ENCODE results near the gene NYAP2. TPM values are rescaled to one million over a fixed set of nuclear protein-coding genes. Genes with fewer than 3 reads are reported as not detected.

NYAP2 gene
- total RNA-seq, 2 donors from 2014 or later = 0.05 to 0.12 TPM

DNA sequence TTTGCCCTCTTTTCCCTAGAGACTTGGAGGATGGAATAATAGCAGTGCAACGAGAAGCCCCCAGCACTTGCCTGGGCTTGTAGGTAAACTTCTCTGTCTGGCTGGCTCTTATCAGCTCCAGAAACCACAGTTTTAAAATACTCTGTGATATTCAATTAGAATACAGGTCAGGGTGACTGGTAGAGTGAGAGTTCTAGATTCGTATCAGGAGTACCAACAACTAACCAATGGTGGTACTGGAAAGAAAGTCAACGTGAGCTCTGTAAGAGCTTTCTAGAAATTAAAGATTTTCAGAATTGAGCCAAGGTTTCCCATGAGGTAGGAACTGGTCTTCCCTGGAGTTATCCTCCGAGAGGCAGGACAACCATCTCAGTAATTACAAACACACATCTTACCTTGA lies 216.9 kb downstream of the NYAP2 start:
- Histone ChIP-seq H3K9ac (ENCODE audit: low read depth in 2 of 2, low read length in 2 of 2) (no peak overlapping the region), H3K9me3 (no peaks in the 10 kb centered on the region), H3K27me3 (no peaks in the 10 kb centered on the region), H3K27ac (no peak overlapping the region), H3K4me3 (no peak overlapping the region), H3K4me1 (no peaks in the 10 kb centered on the region), H3K36me3 (no peaks in the 10 kb centered on the region)
- DNase-seq = no peak
- TF ChIP-seq, protein P1, sequence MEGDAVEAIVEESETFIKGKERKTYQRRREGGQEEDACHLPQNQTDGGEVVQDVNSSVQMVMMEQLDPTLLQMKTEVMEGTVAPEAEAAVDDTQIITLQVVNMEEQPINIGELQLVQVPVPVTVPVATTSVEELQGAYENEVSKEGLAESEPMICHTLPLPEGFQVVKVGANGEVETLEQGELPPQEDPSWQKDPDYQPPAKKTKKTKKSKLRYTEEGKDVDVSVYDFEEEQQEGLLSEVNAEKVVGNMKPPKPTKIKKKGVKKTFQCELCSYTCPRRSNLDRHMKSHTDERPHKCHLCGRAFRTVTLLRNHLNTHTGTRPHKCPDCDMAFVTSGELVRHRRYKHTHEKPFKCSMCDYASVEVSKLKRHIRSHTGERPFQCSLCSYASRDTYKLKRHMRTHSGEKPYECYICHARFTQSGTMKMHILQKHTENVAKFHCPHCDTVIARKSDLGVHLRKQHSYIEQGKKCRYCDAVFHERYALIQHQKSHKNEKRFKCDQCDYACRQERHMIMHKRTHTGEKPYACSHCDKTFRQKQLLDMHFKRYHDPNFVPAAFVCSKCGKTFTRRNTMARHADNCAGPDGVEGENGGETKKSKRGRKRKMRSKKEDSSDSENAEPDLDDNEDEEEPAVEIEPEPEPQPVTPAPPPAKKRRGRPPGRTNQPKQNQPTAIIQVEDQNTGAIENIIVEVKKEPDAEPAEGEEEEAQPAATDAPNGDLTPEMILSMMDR (IDR thresholded peaks at IDR 0.05) = no peak
- intact Hi-C loops (cut with DNase I) = no loop called here

DNA sequence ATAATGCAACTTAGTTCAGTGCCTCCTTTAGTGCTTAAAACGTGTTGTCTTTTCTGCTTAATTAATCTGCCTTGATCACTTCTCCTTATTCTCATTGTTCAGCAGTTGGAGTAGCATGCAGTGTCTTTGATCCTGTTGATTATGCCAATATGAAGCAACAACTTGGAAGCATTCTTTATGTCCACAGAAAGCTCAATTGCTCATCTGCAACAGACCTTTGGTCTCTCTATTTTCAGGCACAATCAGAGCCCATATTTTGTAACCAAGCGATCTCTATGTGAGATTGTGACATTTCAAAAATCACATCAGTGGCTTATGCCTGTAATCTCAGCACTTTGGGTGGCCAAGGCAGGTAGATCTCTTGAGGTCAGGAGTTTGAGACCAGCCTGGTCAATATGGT lies 217.3 kb downstream of the NYAP2 start:
- Histone ChIP-seq H3K27me3 (no peaks in the 10 kb centered on the region), H3K9me3 (no peaks in the 10 kb centered on the region), H3K36me3 (no peaks in the 10 kb centered on the region), H3K4me3 (no peak overlapping the region), H3K4me1 (no peaks in the 10 kb centered on the region), H3K9ac (ENCODE audit: low read depth in 2 of 2, low read length in 2 of 2) (no peak overlapping the region), H3K27ac (no peak overlapping the region)
- no peak for DNase-seq
- TF ChIP-seq, protein P1 (IDR thresholded peaks at IDR 0.05) = no peak
- intact Hi-C loops (cut with DNase I) = no loop called here

DNA sequence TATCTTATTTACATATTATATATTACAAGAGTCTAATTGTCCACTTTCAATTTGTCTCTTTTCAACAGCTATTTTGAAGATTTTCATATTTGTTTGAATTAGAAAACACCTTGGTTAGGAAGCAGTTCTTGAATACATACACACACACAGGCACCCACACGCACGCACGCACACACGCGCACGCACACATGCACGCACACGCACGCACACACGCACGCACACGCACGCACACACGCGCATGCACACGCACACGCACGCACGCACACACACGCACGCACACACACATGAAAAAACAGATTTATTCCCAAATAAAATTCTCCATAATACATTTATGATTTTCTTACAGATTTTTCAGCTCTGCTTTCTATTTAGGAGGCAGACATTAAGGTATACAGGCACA lies 220.7 kb downstream of the NYAP2 start:
- H3K27me3 ChIP-seq = no peaks in the 10 kb centered on the region
- no peaks in the 10 kb centered on the region for H3K36me3 ChIP-seq
- no peaks in the 10 kb centered on the region for H3K4me1 ChIP-seq
- H3K9me3 ChIP-seq = no peaks in the 10 kb centered on the region
- no peak overlapping the region for H3K27ac ChIP-seq
- H3K4me3 ChIP-seq = no peak overlapping the region
- H3K9ac ChIP-seq (ENCODE audit: low read depth in 2 of 2, low read length in 2 of 2) = no peak overlapping the region
- intact Hi-C loops (cut with DNase I) = no loop called here
- DNase-seq = no peak
- TF ChIP-seq, protein P1 (IDR thresholded peaks at IDR 0.05) = no peak

DNA sequence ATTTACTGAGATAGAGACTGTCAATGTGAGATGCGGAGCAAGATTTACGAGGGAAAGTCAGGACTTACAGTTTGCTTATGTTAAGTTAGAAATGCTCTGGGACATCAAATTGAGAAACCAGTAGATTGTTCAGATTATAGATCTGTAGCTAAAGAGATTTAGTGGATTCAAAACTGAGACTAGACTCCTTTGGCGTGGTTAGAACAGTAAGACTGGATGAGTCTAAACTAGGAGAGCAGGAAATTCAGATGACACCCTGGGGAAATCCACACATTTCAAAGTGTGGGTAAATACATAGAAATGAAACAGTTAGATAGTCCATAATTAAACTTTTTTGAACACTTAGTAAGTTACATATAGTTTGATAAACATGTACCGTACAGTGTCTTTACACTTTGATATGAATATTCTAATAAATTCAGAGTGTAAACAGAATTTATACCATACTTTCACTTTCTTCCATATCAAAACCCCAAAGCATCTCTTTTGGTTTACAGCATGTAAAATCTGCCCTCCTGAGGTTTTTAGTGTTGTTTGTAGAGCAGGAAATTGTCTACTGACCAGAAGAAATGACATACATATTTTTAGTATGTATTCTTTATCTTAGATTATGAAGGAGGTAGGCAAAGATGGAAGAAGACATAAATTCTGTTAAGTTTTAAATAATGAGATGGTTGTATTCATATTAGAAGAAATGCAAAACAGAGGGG lies 231.5 kb downstream of the NYAP2 start:
- TF ChIP-seq, protein P1 (IDR thresholded peaks at IDR 0.05) = no peak
- Histone ChIP-seq H3K4me1 (no peaks in the 10 kb centered on the region), H3K27ac (no peak overlapping the region), H3K27me3 (no peaks in the 10 kb centered on the region), H3K9ac (ENCODE audit: low read depth in 2 of 2, low read length in 2 of 2) (no peak overlapping the region), H3K4me3 (no peak overlapping the region), H3K36me3 (no peaks in the 10 kb centered on the region), H3K9me3 (no peaks in the 10 kb centered on the region)
- no peak for DNase-seq
- intact Hi-C loops (cut with DNase I) = no loop called here

DNA sequence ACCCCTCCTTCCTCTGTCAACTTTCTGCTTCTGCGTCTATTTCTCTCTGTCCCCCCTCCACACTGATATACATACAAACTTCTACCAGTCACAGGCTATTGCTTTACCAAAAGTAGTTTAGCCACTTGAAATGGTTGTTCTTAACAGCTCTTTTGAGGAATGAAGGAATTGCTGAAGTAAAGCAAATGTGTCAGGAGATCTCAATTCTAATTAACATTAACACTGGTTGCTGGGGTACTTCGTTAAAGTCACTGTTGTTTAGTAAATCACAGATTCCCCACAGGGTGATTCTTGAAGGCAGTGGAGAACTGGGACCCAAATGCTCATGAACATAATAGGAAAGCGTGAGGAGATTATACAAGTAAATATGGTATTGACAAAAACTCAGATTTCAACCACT lies 232.8 kb downstream of the NYAP2 start:
- no peaks in the 10 kb centered on the region for H3K9me3 ChIP-seq
- no peaks in the 10 kb centered on the region for H3K27me3 ChIP-seq
- no peaks in the 10 kb centered on the region for H3K4me1 ChIP-seq
- H3K4me3 ChIP-seq = no peak overlapping the region
- H3K9ac ChIP-seq (ENCODE audit: low read depth in 2 of 2, low read length in 2 of 2) = no peak overlapping the region
- no peak for DNase-seq
- intact Hi-C loops (cut with DNase I) = no loop called here
- TF ChIP-seq, protein P1 (IDR thresholded peaks at IDR 0.05) = no peak
- H3K36me3 ChIP-seq = no peaks in the 10 kb centered on the region
- H3K27ac ChIP-seq = no peak overlapping the region
